Measurements from ENCODE around the gene PTPRN2. TPM values are rescaled to one million over a fixed set of nuclear protein-coding genes. Genes with fewer than 3 reads are reported as not detected.

The PTPRN2 gene
- polyA plus RNA-seq, 1 of the 3 experiments (the other 2 are of a cell fraction) = 4.0 TPM

GRCh38 chr7:158134824-158135223 is 452.8 kb downstream of the PTPRN2 start:
- Histone ChIP-seq H3K27ac (ENCODE audit: low read depth in 2 of 2, low read length in 1 of 2) (no peak overlapping the region), H4K20me1 (ENCODE audit: insufficient read depth) (no peaks in the 10 kb centered on the region), H3K9me2 (no peaks in the 10 kb centered on the region), H3K9me3 (0 out of 2 replicates have a peak, but pooled peaks cover 3% of the 10 kb centered on the region), H3K4me2 (no peak overlapping the region), H3F3A (replicated peaks; ENCODE audit: insufficient read depth) (no peaks in the 10 kb centered on the region), H3K27me3 (ENCODE audit: insufficient read depth) (no peaks in the 10 kb centered on the region), H3K79me2 (ENCODE audit: insufficient read depth) (no peaks in the 10 kb centered on the region), H3K4me3 (ENCODE audit: low read depth in 2 of 2, low read length in 1 of 2) (no peak overlapping the region), H3K4me1 (ENCODE audit: control insufficient read depth in 1 of 2, insufficient read depth in 2 of 2, low read depth in 1 of 2, low read length in 1 of 2) (no peaks in the 10 kb centered on the region; a peak in 1 of 4 replicates), H2AFZ (ENCODE audit: low read depth) (no peak overlapping the region), H3K9ac (no peak overlapping the region), H3K36me3 (replicated peaks in 1 of 2; ENCODE audit: control insufficient read depth in 1 of 2, insufficient read depth in 2 of 2, low read length in 1 of 2) (no peaks in the 10 kb centered on the region)
- ChIA-PET POLR2A (no interaction called here), CTCF (no interaction called here)
- WGBS (ENCODE audit: low lambda C conversion rate) = 9% methylated on average over 4 of the region's 4 CpGs
- DNase-seq = no peak
- TF ChIP-seq, protein P1, sequence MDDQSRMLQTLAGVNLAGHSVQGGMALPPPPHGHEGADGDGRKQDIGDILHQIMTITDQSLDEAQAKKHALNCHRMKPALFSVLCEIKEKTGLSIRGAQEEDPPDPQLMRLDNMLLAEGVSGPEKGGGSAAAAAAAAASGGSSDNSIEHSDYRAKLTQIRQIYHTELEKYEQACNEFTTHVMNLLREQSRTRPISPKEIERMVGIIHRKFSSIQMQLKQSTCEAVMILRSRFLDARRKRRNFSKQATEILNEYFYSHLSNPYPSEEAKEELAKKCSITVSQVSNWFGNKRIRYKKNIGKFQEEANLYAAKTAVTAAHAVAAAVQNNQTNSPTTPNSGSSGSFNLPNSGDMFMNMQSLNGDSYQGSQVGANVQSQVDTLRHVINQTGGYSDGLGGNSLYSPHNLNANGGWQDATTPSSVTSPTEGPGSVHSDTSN (IDR thresholded peaks at IDR 0.05) = no peak
- TF ChIP-seq RCOR1 (IDR thresholded peaks at IDR 0.05; ENCODE audit: low read length) (no peak), REST (IDR thresholded peaks at IDR 0.05; ENCODE audit: low read depth, low read length) (no peak), FOXJ3 (CRISPR knock-in tag; IDR thresholded peaks at IDR 0.05) (no peak), TAF1 (IDR thresholded peaks at IDR 0.05; ENCODE audit: borderline replicate concordance, low read depth, low read length) (no peak), POLR2AphosphoS5 (IDR thresholded peaks at IDR 0.05; ENCODE audit: low read depth, low read length) (no peak), RAD21 (IDR thresholded peaks at IDR 0.05; ENCODE audit: low read length) (no peak), FOXM1 (IDR thresholded peaks at IDR 0.05; ENCODE audit: low read depth) (no peak), MAX (IDR thresholded peaks at IDR 0.05; ENCODE audit: low read depth) (no peak), YY1 (IDR thresholded peaks at IDR 0.05; ENCODE audit: low read depth) (no peak), CHD2 (IDR thresholded peaks at IDR 0.05; ENCODE audit: low read length, partially characterized antibody) (no peak), GABPA (IDR thresholded peaks at IDR 0.05; ENCODE audit: low read depth) (no peak), CTCF (IDR thresholded peaks at IDR 0.05) (no peak), SMC3 (IDR thresholded peaks at IDR 0.05; ENCODE audit: low read depth, low read length) (no peak)
